HepG2 (cell line): ENCODE data around the gene GOLT1A. TPM values are rescaled to one million over a fixed set of nuclear protein-coding genes. Genes with fewer than 3 reads are reported as not detected.

Experiments used
- CREB3 ChIP-seq: sonication (generic); formaldehyde crosslinking; IDR thresholded peaks from 2 replicates; pipeline ENCODE4 v1.5.0; 2020; ENCODE audit warnings: missing genetic modification reagents
- CTCF ChIP-seq: sonication (generic); formaldehyde crosslinking; IDR thresholded peaks from 2 replicates; pipeline ENCODE4 v1.5.0; 2020; ENCODE audit warnings: mild to moderate bottlenecking, missing genetic modification reagents, moderate library complexity
- EEA1 ChIP-seq: sonication (generic); formaldehyde crosslinking; IDR thresholded peaks from 2 replicates; pipeline ENCODE4 v1.5.1; 2020; ENCODE audit warnings: mild to moderate bottlenecking, missing genetic modification reagents, borderline replicate concordance
- HNRNPUL1 ChIP-seq: fragments of 200-400 bp; formaldehyde crosslinking; IDR thresholded peaks from 2 replicates; pipeline ENCODE4 v1.6.1; 2017; ENCODE audit warnings: low read depth, mild to moderate bottlenecking, low read length, moderate library complexity
- MAZ ChIP-seq, 2 experiments: sonication (generic) in 1 of 2; formaldehyde crosslinking in 1 of 2; IDR thresholded peaks; 2 replicates each; pipeline versions ENCODE4 v1.5.0 to v1.6.1; 2012 to 2020; ENCODE audit warnings: low read depth in 2 of 2, mild to moderate bottlenecking in 2 of 2, borderline replicate concordance in 1 of 2, improper control_type of control experiment in 1 of 2, low read length in 1 of 2, missing genetic modification reagents in 1 of 2, moderate library complexity in 1 of 2
- MED1 ChIP-seq: sonication (generic); formaldehyde crosslinking; IDR thresholded peaks from 2 replicates; pipeline ENCODE4 v1.4.0; 2020; ENCODE audit warnings: missing genetic modification reagents
- NCOA5 ChIP-seq: sonication (generic); formaldehyde crosslinking; IDR thresholded peaks from 2 replicates; pipeline ENCODE4 v1.4.0; 2020; ENCODE audit warnings: missing genetic modification reagents
- NFKB2 ChIP-seq: sonication (generic); formaldehyde crosslinking; IDR thresholded peaks from 2 replicates; pipeline ENCODE4 v1.4.0; 2020; ENCODE audit warnings: missing genetic modification reagents, borderline replicate concordance
- SP5 ChIP-seq: IDR thresholded peaks from 2 replicates; pipeline ENCODE4 v1.6.1; 2016; ENCODE audit warnings: low read depth, borderline replicate concordance
- TOPORS ChIP-seq: sonication (generic); formaldehyde crosslinking; IDR thresholded peaks from 2 replicates; pipeline ENCODE4 v1.8.0; 2023; ENCODE audit warnings: mild to moderate bottlenecking, missing genetic modification reagents
- TRAFD1 ChIP-seq: sonication (generic); formaldehyde crosslinking; IDR thresholded peaks from 2 replicates; pipeline ENCODE4 v1.5.1; 2020; ENCODE audit warnings: missing genetic modification reagents, mild to moderate bottlenecking, borderline replicate concordance
- USF2 ChIP-seq, 2 experiments: sonication (generic) in 1 of 2; formaldehyde crosslinking in 1 of 2; IDR thresholded peaks; 2 replicates each; pipeline versions ENCODE4 v1.5.1 to v1.6.1; 2011 to 2020; ENCODE audit warnings: borderline replicate concordance in 1 of 2, low read depth in 1 of 2, low read length in 1 of 2, mild to moderate bottlenecking in 1 of 2, missing genetic modification reagents in 1 of 2, moderate library complexity in 1 of 2
- ZNF503 ChIP-seq: sonication (generic); formaldehyde crosslinking; IDR thresholded peaks from 2 replicates; pipeline ENCODE4 v1.4.0; 2020; ENCODE audit warnings: missing genetic modification reagents
- ZNF569 ChIP-seq: sonication (generic); formaldehyde crosslinking; IDR thresholded peaks from 2 replicates; pipeline ENCODE4 v1.5.0; 2020; ENCODE audit warnings: mild to moderate bottlenecking, missing genetic modification reagents, moderate library complexity, borderline replicate concordance
- ZNF749 ChIP-seq: sonication (generic); formaldehyde crosslinking; IDR thresholded peaks from 2 replicates; pipeline ENCODE4 v1.8.0; 2022; ENCODE audit warnings: mild to moderate bottlenecking, missing genetic modification reagents, moderate library complexity, borderline replicate concordance
- ZNF75D ChIP-seq: sonication (generic); formaldehyde crosslinking; IDR thresholded peaks from 2 replicates; pipeline ENCODE4 v1.8.1; 2023; ENCODE audit warnings: missing genetic modification reagents, mild to moderate bottlenecking, borderline replicate concordance
- ZNF850 ChIP-seq: sonication (generic); formaldehyde crosslinking; conservative IDR thresholded peaks from 2 replicates; pipeline ENCODE4 v1.9.0; 2021; ENCODE audit warnings: mild to moderate bottlenecking, missing genetic modification reagents
- polyA plus RNA-seq, 8 experiments: library from polyadenylated mRNA; depleted of rRNA in 3 of 8; stranded (reverse) in 7 of 8; unstranded in 1 of 8; fragments of >200 nt; fragmentation: Illumina TruSeq in 4 of 8; extraction: Trizol in 4 of 8; gene quantifications; 2 replicates each; pipeline versions ENCODE4 v1.2.1 to v1.2.3, GENCODE V29; 2011 to 2016; ENCODE audit warnings: low read depth in 4 of 8, missing spikeins in 1 of 8, mixed read lengths in 1 of 8; ENCODE audit not compliant: insufficient read depth in 1 of 8
- total RNA-seq, 5 experiments: library from RNA; depleted of rRNA; stranded (reverse); fragments of >200 nt; fragmentation: Illumina TruSeq; extraction: Trizol; gene quantifications; 2 replicates each; pipeline ENCODE4 v1.2.3, GENCODE V29; 2016; ENCODE audit warnings: low read depth in 1 of 5

The GOLT1A gene
- total and polyA plus RNA-seq, 2 of the 13 experiments (the other 11 are each of a cell fraction or from before 2014, with no cell fraction given): 25.8 to 28.0 TPM

- TF ChIP-seq USF2 (IDR thresholded peaks at IDR 0.05; ENCODE audit: low read depth, low read length) (peak; percentile 6; the same call in 1 of the 2 replicates), USF2 (CRISPR knock-in tag; IDR thresholded peaks at IDR 0.05; ENCODE audit: borderline replicate concordance) (peak; percentile 77), SP5 (CRISPR knock-in tag) (peak; percentile 93), ZNF503 (CRISPR knock-in tag) (peak; percentile 54; the same call in 1 of the 2 replicates), CREB3 (0 out of 2 replicates have a peak, but pooled peaks have one; percentile 51), NCOA5 (CRISPR knock-in tag) (no peak), MED1 (CRISPR knock-in tag) (peak; percentile 70), MAZ (IDR thresholded peaks at IDR 0.05; ENCODE audit: borderline replicate concordance, low read depth, low read length) (peak; percentile 79), MAZ (CRISPR knock-in tag; IDR thresholded peaks at IDR 0.05; ENCODE audit: low read depth) (peak; percentile 97), ZNF850 (CRISPR knock-in tag) (no peak), TOPORS (CRISPR knock-in tag) (peak; percentile 85), ZNF569 (CRISPR knock-in tag) (peak; percentile 67; the same call in 1 of the 2 replicates), ZNF749 (CRISPR knock-in tag) (peak; percentile 90; the same call in 1 of the 2 replicates), EEA1 (no peak), ZNF75D (CRISPR knock-in tag) (no peak), CTCF (peak; percentile 93), TRAFD1 (CRISPR knock-in tag) (peak; percentile 61; the same call in 1 of the 2 replicates), HNRNPUL1 (peak; percentile 97), NFKB2 (peak; percentile 89; the same call in 1 of the 2 replicates)
Measured at GRCh38 chr1:204213668-204214662, at the start of gene GOLT1A (continued).
